ENCODE measurements around the gene PLA1A. TPM values are rescaled to one million over a fixed set of nuclear protein-coding genes. Genes with fewer than 3 reads are reported as not detected.

Gene PLA1A
- total and polyA plus RNA-seq, 2 of the 4 experiments (the other 2 are of a cell fraction) = not detected

DNA sequence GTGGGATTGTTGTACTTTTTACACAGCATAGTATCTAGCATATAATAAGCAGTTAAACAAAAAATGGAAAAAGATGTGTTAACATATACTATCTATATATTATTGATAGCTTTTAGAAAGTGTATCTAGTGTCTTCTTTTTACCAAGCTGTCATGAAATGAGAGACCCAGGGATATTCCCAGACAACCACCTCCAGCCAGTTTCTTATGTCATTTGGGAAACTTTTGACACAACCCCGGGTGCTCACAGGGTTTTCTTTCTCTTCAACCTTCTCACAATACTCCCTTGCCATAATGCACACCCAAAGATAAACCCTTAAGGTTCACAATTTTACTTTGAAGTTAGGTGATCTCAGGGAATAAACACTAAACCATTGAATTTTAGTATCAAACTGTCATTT lies 4.8 kb upstream of the PLA1A start:
- H3K4me3 ChIP-seq (ENCODE audit: insufficient read depth, low read depth, low read length) = no peak overlapping the region
- H3K9me3 ChIP-seq (ENCODE audit: control insufficient read depth, insufficient read depth, low read length) = no peaks in the 10 kb centered on the region
- H3K23ac ChIP-seq (ENCODE audit: low read depth, low read length) = no peak overlapping the region
- DNase-seq (no peak), ATAC-seq (ENCODE audit: low read depth) (no peak)
- H4K91ac ChIP-seq (ENCODE audit: insufficient read depth, low read depth, low read length) = no peak overlapping the region
- no peak overlapping the region for H2BK20ac ChIP-seq (ENCODE audit: low read depth, low read length)
- H3K9ac ChIP-seq (ENCODE audit: low read depth, low read length) = no peak overlapping the region
- CTCF ChIA-PET = no interaction called here
- H2BK120ac ChIP-seq (ENCODE audit: low read depth, low read length) = no peak overlapping the region
- no peak overlapping the region for H3K4ac ChIP-seq (ENCODE audit: low read depth, low read length)
- TF ChIP-seq BHLHE40 (IDR thresholded peaks at IDR 0.05; ENCODE audit: low read depth, low read length) (no peak), MAZ (IDR thresholded peaks at IDR 0.05; ENCODE audit: borderline replicate concordance, low read depth, low read length) (no peak), RFX5 (IDR thresholded peaks at IDR 0.05; ENCODE audit: low read depth, low read length) (no peak), MXI1 (IDR thresholded peaks at IDR 0.05; ENCODE audit: borderline replicate concordance, low read depth, low read length) (no peak)
- TF ChIP-seq, protein P1, sequence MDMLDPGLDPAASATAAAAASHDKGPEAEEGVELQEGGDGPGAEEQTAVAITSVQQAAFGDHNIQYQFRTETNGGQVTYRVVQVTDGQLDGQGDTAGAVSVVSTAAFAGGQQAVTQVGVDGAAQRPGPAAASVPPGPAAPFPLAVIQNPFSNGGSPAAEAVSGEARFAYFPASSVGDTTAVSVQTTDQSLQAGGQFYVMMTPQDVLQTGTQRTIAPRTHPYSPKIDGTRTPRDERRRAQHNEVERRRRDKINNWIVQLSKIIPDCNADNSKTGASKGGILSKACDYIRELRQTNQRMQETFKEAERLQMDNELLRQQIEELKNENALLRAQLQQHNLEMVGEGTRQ (IDR thresholded peaks at IDR 0.05; ENCODE audit: low read depth, low read length) = no peak
- TF ChIP-seq, protein P2, sequence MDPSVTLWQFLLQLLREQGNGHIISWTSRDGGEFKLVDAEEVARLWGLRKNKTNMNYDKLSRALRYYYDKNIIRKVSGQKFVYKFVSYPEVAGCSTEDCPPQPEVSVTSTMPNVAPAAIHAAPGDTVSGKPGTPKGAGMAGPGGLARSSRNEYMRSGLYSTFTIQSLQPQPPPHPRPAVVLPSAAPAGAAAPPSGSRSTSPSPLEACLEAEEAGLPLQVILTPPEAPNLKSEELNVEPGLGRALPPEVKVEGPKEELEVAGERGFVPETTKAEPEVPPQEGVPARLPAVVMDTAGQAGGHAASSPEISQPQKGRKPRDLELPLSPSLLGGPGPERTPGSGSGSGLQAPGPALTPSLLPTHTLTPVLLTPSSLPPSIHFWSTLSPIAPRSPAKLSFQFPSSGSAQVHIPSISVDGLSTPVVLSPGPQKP (IDR thresholded peaks at IDR 0.05; ENCODE audit: borderline replicate concordance, low read depth, low read length) = no peak
- H3K36me3 ChIP-seq (ENCODE audit: control insufficient read depth, insufficient read depth, low read length) = no peaks in the 10 kb centered on the region
- intact Hi-C loops (cut with micrococcal nuclease) (no loop called here), in situ Hi-C loops (cut with MboI; ENCODE audit: low sequenced_read_pairs) (loop anchor here (25.0 kb wide), 1 partner anchor 706 kb away; no protein-coding TSS in a partner anchor), dilution Hi-C loops (cut with HindIII; ENCODE audit: low sequenced_read_pairs, unreplicated experiment) (no loop called here)
- POLR2A ChIA-PET (ENCODE audit: unreplicated experiment) = no interaction called here
- no peaks in the 10 kb centered on the region for H3K79me1 ChIP-seq (ENCODE audit: low read depth in 1 of 2, low read length in 2 of 2)
- H3K27me3 ChIP-seq (ENCODE audit: control insufficient read depth, insufficient read depth, low read length) = peaks cover 28% of the 10 kb centered on the region
- H4K5ac ChIP-seq (ENCODE audit: low read depth, low read length) = no peak overlapping the region
- H3K18ac ChIP-seq (ENCODE audit: low read depth, low read length) = no peak overlapping the region
- H3K4me2 ChIP-seq (ENCODE audit: low read depth, low read length) = no peak overlapping the region
- no peak overlapping the region for H2AFZ ChIP-seq (replicated peaks; ENCODE audit: low read length, poor library complexity)
- WGBS, 2 experiments (ENCODE audit: extremely low coverage in 2 of 2, insufficient read length in 1 of 2) = no CpG with 5 or more reads among the region's 1 CpG
- H2AK5ac ChIP-seq (ENCODE audit: low read depth, low read length) = no peak overlapping the region
- no peaks in the 10 kb centered on the region for H3K4me1 ChIP-seq (ENCODE audit: control insufficient read depth, insufficient read depth, low read length)
- no peak overlapping the region for H2AK9ac ChIP-seq (replicated peaks; ENCODE audit: low read depth, low read length, poor library complexity)
- H2BK15ac ChIP-seq (ENCODE audit: low read depth, low read length) = no peak overlapping the region
- H3K14ac ChIP-seq (replicated peaks; ENCODE audit: low read depth, low read length) = no peak overlapping the region
- no peak overlapping the region for H4K8ac ChIP-seq (ENCODE audit: low read depth in 2 of 2, low read length in 2 of 2)
- H3K9me1 ChIP-seq (ENCODE audit: insufficient read depth, low read length) = no peaks in the 10 kb centered on the region
- BruUV-seq (replicated peaks) = no TSS peak
- no peak overlapping the region for H3K56ac ChIP-seq (ENCODE audit: extremely low read depth, insufficient read depth, low read length)
- no peaks in the 10 kb centered on the region for H4K20me1 ChIP-seq (ENCODE audit: insufficient read depth, low read length)
- no peak overlapping the region for H2BK5ac ChIP-seq (ENCODE audit: low read depth, low read length, poor library complexity, severe bottlenecking)
- H3K27ac ChIP-seq (ENCODE audit: insufficient read depth, low read length) = no peak overlapping the region

Data from IMR-90 (cell line).